Fibroblast of gingiva (primary cell): ENCODE results near the gene ADSS2.

Source experiments
- DNase-seq: peaks from one replicate; pipeline ENCODE4 v3.0.0-alpha.2; 2011; ENCODE audit warnings: low read depth

Gene ADSS2

GRCh38 chr1:244445320-244446181 is 6.2 kb downstream of the ADSS2 start:
- DNase-seq, result peak; percentile 38

GRCh38 chr1:244444854-244445253 is 6.9 kb downstream of the ADSS2 start:
- DNase-seq, result no peak

GRCh38 chr1:244442850-244443249 is 8.9 kb downstream of the ADSS2 start:
- DNase-seq, result no peak

DNA sequence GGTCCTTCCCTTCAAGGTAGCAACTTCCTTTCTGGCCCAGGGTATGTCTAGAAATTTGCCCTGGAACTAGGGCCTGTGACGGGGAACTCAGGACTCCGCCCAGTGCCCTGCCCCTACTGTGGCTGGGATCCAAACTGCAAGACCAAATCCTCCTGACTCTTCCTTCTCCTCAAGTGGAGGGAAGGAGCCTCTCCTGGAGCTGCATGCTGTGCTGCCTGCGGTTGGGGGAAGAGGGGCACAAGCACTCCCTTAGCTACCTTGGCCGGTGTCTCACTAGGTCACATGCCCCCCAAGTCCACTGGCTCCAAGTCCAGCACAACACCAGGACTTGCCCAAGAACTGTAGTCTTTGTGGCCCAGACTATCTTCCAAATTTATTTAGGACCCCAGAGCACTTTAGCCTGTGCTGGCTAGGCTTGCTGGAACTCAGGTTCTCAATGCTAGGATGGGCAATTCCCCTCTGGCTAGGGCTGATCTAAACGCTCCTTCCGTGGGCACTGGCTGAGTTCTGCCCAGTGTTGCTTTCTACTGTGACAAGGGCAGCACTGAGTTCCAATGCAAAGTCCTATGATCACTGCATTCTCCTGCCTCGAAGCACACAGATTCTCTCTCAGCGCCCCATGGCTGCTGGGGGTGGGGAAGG is 12.2 kb downstream of the ADSS2 start:
- no peak for DNase-seq

DNA sequence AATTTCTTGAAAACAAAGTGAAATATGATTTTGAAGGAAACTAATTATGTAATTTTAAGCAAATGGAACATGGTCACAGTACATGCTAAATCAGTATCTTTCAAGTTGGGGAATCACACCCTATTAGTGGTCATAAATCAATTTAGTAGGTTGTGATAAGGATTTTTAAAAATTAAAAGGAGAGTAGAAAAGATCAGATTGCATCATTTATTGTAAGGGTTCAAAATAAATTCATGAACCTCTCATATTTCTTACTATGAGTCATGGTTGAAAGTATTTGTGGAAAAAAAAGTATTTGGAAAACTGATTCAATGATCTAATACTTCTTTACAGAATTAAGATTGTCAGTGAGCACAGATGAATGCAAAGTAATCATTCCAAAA is 14.6 kb downstream of the ADSS2 start:
- no peak for DNase-seq

GRCh38 chr1:244436336-244437085 is 15.2 kb downstream of the ADSS2 start:
- no peak for DNase-seq

DNA sequence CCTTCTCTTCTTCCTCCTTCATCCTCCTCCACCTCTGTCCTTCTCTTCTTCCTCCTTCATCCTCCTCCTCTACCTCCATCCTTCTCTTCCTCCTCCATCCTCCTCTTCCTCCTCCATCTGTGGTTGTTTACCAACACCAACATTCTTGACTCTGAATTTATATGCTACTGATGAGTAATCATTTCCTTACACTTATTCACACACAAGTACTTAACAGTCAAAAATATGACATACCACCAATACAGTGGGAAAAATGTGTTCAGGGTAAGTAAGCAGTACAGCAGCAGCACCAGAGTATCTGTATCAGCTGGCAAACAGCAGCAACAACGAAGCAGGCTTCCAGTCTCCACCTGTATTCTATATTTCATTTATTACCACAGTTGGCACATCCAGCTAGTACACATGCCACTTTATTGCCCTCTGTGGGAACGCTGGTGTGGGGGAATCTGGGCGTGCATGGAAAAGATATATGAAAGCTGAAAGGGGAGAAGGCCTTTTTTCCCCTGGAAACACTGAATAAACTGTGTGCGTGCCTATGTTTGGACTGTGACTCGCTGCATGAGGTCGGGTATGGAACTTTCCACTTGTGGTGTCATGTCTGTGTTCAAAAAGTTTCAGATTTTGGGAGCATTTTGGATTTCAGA is 16.0 kb downstream of the ADSS2 start:
- DNase-seq, result peak; percentile 50

- no peak for DNase-seq
Observed at GRCh38 chr1:244431166-244431565, 20.5 kb downstream of the ADSS2 start.

DNA sequence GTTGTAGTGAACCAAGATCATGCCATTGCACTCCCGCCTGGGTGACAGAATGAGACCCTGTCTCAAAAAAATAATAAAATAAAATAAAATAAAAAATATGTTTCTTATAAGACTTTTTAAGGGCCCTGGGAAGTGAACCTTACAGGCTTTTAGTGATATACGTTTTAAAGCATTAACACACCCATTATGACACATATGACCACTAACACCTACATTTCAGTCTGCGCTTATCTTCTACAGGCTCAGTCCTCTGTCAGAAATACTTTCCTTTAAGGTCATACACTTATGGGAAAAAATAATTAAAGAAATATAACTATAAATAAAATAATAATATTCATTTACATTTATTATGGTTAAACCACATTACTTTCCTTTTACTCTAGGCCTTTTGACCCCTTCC is 21.9 kb downstream of the ADSS2 start:
- DNase-seq, result no peak

- DNase-seq, result no peak
Observed at GRCh38 chr1:244427647-244428046, 24.1 kb downstream of the ADSS2 start.

DNA sequence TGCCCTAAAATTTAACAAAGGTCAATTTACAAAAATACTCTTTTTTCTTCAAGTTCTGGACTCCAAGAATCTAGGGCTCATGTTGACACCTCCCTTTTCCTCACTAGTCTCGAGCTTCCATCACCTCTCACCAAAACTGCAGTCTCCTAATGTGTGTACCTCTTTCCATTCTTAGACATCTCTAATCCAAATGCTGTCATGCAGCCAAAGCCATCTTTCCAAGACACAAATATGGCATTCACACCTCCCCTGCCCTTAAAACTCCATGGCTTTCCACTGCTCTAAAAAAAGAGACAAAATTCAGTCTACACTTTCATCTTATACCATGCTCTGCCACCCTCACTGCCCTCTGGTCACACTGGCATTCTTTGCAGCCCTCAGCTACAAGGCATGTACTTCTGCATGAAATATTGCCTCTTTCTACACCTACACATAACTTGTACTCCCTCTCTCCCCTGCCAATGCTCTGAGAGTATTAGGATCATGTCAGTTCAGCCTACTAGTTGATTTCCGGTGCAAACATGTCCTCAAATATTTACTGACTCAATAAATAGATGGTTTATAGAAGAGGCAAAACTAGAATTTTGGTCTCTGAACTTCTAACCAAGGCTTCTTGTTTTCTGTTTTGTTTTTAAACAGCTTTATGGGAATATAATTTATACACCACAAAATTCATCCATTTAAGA is 26.9 kb downstream of the ADSS2 start:
- no peak for DNase-seq

DNA sequence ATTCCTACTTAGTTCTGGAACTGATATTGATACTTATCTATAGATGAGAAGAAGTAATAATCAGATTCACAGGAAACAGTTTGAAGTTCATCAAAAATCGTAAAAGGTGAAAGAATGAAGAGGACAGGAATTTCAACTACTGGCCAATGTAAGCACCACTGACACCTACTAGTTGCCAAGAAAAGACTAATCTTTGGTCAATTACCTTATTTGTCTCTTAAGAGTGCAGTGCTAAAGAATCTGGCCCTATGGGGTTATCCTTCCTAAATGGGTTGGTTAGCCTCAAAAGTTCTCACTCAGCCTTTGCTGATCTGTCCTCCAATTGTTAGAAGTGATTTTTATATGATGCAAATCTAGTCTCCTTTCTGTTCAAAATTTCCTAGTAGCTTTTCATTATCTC is 29.5 kb downstream of the ADSS2 start:
- no peak for DNase-seq

DNA sequence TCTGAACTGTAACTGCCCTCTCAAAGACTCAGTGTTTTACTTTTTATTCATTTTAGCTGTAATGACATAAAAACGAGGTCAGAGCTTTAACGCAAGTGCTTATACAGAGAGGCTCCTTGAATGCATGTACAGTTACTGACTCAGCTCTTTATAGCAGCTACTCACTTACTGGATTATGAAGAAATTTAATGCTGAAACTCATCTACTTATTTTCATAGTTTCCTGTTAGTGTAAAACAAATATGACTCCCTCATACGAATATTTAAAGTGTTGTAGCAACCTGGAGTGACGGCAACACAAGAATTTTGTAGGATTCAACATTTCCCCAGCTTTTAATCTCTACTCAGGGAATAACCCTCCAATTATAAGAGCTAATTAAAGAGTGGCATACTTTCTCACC is 32.7 kb downstream of the ADSS2 start:
- no peak for DNase-seq

GRCh38 chr1:244414543-244414942 is 37.2 kb downstream of the ADSS2 start:
- peak; percentile 79 for DNase-seq

GRCh38 chr1:244413736-244414135 is 38.0 kb downstream of the ADSS2 start:
- no peak for DNase-seq

DNA sequence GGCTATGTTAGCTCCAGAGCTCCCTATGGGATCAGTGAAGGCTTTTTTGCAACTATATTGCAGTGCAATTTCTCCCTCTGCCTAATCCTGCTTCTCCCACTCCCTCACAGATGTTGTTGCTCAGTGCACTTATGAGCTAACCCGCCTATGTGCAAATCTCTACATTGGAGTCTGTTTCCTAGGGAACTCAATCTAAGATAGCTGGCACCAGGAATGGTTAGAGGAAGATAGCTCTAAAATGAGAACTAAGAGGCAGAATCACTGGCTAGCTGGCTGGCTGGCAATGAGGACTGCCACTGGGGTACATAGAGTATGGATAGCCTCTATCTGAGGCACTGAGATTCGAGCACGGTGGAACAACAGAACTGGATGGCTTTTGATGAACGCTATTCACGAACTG is 39.5 kb downstream of the ADSS2 start:
- DNase-seq, result no peak

DNA sequence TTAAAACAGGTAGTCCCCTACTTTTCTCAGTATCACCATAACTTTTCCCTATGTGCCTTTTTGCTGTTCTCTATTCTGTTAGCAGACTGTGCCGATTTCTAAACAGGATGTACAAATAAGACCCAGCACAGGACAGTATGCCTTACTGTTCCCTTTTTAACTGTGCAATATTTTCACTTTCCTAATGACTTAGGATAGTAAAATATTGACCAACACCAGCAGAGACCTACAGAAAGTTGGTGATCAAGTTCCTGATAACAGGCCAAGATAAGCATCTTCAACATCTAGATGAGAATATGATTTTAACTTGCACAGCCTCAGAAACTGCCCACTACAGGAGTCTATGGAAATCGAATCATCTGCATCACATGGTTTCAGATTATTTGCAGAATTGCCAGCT is 42.0 kb downstream of the ADSS2 start:
- no peak for DNase-seq

GRCh38 chr1:244406337-244406736 is 45.4 kb downstream of the ADSS2 start:
- no peak for DNase-seq

DNA sequence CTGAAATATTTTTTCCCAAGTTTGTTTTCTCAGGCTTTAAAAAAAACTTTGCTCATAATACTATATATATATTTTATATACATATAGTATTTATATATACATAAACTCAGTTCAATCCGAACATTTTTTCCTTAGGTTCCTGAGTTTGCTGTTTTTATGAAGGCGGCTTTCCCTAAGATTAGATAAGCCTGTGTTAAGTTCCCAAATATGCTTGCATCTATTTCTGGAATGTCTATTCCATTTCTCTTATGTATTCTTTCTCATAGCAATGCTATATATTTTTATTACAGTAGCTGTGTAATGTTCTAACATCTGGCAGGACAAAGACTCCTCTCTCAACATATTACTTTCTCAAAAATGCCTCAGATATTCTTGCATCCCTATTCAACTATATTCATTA is 45.9 kb downstream of the ADSS2 start:
- DNase-seq, result no peak

GRCh38 chr1:244403431-244403830 is 48.3 kb downstream of the ADSS2 start:
- no peak for DNase-seq

DNA sequence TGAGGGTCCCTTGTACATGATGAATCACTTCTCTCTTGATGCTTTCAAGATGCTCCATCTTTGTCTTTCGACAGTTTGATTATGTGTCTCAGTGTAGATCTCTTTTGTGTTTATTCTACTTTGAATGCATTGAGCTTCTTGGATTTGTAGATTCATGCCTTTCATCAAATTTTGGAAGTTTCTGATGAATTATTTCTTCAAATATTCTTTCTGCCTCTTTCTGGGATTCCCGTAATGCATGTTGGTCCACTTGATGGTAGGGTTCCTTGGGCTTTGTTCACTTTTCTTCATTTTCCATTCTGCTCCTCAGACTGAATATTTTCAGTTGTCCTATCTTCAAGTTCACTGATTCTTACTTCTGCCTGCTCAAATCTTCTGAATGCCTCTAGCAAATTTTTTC is 50.7 kb downstream of the ADSS2 start:
- DNase-seq, result no peak

- no peak for DNase-seq
Observed at GRCh38 chr1:244397131-244397530, 54.6 kb downstream of the ADSS2 start.
